Nephron (organoid): Measurements from ENCODE around the gene SRBD1.

ENCODE experiments used
- H3K27ac Mint-ChIP-seq, 3 experiments: 2 replicates each; pipeline ENCODE4 v1.8.0; 2020; ENCODE audit warnings: mixed read lengths in 3 of 3, mild to moderate bottlenecking in 2 of 3, moderate library complexity in 1 of 3
- H3K27me3 Mint-ChIP-seq: 2 replicates; pipeline ENCODE4 v1.8.0; 2021; ENCODE audit warnings: low read depth, mild to moderate bottlenecking, moderate library complexity, mixed read lengths
- H3K36me3 Mint-ChIP-seq: 2 replicates; pipeline ENCODE4 v1.8.0; 2020; ENCODE audit warnings: low read depth, mixed read lengths
- H3K4me1 Mint-ChIP-seq: 2 replicates; pipeline ENCODE4 v1.8.0; 2020; ENCODE audit warnings: mixed read lengths
- H3K4me3 Mint-ChIP-seq, 3 experiments: 2 replicates each; pipeline ENCODE4 v1.8.0; 2020; ENCODE audit warnings: mild to moderate bottlenecking in 3 of 3, mixed read lengths in 3 of 3, moderate library complexity in 2 of 3
- H3K9me3 Mint-ChIP-seq: 2 replicates; pipeline ENCODE4 v1.8.0; 2020; ENCODE audit warnings: mixed read lengths
- CTCF ChIP-seq, 3 experiments: fragments of 200-600 bp; sonication (generic); IDR thresholded peaks; one replicate each; pipeline ENCODE4 v1.5.0; 2021; ENCODE audit warnings: antibody characterized with exemption in 3 of 3; ENCODE audit not compliant: unreplicated experiment in 3 of 3

SRBD1 gene

GRCh38 chr2:45352506-45352905 is 258.6 kb downstream of the SRBD1 start:
- peaks cover 2% of the 10 kb centered on the region for H3K9me3 Mint-ChIP-seq
- peaks cover 9% of the 10 kb centered on the region for H3K27me3 Mint-ChIP-seq
- TF ChIP-seq CTCF (IDR thresholded peaks at IDR 0.05; ENCODE audit: unreplicated experiment in 3 of 3), result no peak
- H3K4me1 Mint-ChIP-seq, result peaks cover 6% of the 10 kb centered on the region
- no peak overlapping the region for H3K4me3 Mint-ChIP-seq
- no peaks in the 10 kb centered on the region for H3K36me3 Mint-ChIP-seq
- H3K27ac Mint-ChIP-seq, result no peak overlapping the region

GRCh38 chr2:45345331-45346234 is 265.5 kb downstream of the SRBD1 start:
- H3K27ac Mint-ChIP-seq, result no peak overlapping the region
- H3K4me1 Mint-ChIP-seq, result peaks cover 5% of the 10 kb centered on the region
- H3K27me3 Mint-ChIP-seq, result peaks cover 32% of the 10 kb centered on the region
- no peak overlapping the region for H3K4me3 Mint-ChIP-seq
- no peak for TF ChIP-seq CTCF (IDR thresholded peaks at IDR 0.05; ENCODE audit: unreplicated experiment in 3 of 3)
- no peaks in the 10 kb centered on the region for H3K36me3 Mint-ChIP-seq
- H3K9me3 Mint-ChIP-seq, result peaks cover 2% of the 10 kb centered on the region

- no peaks in the 10 kb centered on the region for H3K36me3 Mint-ChIP-seq
- peaks cover 32% of the 10 kb centered on the region for H3K27me3 Mint-ChIP-seq
- no peak for TF ChIP-seq CTCF (IDR thresholded peaks at IDR 0.05; ENCODE audit: unreplicated experiment in 3 of 3)
- H3K4me1 Mint-ChIP-seq, result peaks cover 5% of the 10 kb centered on the region
- no peak overlapping the region for H3K4me3 Mint-ChIP-seq
- peaks cover 2% of the 10 kb centered on the region for H3K9me3 Mint-ChIP-seq
- no peak overlapping the region for H3K27ac Mint-ChIP-seq
Measured at GRCh38 chr2:45344502-45344901, 266.6 kb downstream of the SRBD1 start.

GRCh38 chr2:45344071-45344470 is 267.0 kb downstream of the SRBD1 start:
- no peak overlapping the region for H3K4me3 Mint-ChIP-seq
- H3K4me1 Mint-ChIP-seq, result peaks cover 5% of the 10 kb centered on the region
- no peak overlapping the region for H3K27ac Mint-ChIP-seq
- H3K9me3 Mint-ChIP-seq, result peaks cover 2% of the 10 kb centered on the region
- peaks cover 32% of the 10 kb centered on the region for H3K27me3 Mint-ChIP-seq
- TF ChIP-seq CTCF (IDR thresholded peaks at IDR 0.05; ENCODE audit: unreplicated experiment in 3 of 3), result no peak
- H3K36me3 Mint-ChIP-seq, result no peaks in the 10 kb centered on the region

- no peak for TF ChIP-seq CTCF (IDR thresholded peaks at IDR 0.05; ENCODE audit: unreplicated experiment in 3 of 3)
- Mint-ChIP-seq H3K27me3 (peaks cover 29% of the 10 kb centered on the region), H3K9me3 (peaks cover 2% of the 10 kb centered on the region), H3K4me3 (no peak overlapping the region), H3K4me1 (peaks cover 5% of the 10 kb centered on the region), H3K36me3 (no peaks in the 10 kb centered on the region), H3K27ac (no peak overlapping the region)
Measured at GRCh38 chr2:45343251-45344017, 267.6 kb downstream of the SRBD1 start.
